ENCODE results near the gene ADAMTS17. TPM values are rescaled to one million over a fixed set of nuclear protein-coding genes. Genes with fewer than 3 reads are reported as not detected.

The ADAMTS17 gene
- total RNA-seq, 1 experiment from 2014 or later, result 1.8 TPM

GRCh38 chr15:99943466-99943865 is 398.3 kb downstream of the ADAMTS17 start:
- Mint-ChIP-seq H3K27me3 (ENCODE audit: low read depth) (no peaks in the 10 kb centered on the region; the same call in 1 of the 2 replicates), H3K9me3 (peaks cover 52% of the 10 kb centered on the region), H3K27ac (no peak overlapping the region), H3K36me3 (no peaks in the 10 kb centered on the region; the same call in 1 of the 2 replicates), H3K4me1 (no peaks in the 10 kb centered on the region), H3K4me3 (no peak overlapping the region)
- ChIA-PET CTCF (no interaction called here), POLR2A (no interaction called here)
- DNase-seq (ENCODE audit: low spot score) (no peak), ATAC-seq (no peak)
- no peak for TF ChIP-seq CDX4 (CRISPR knock-in tag; IDR thresholded peaks at IDR 0.05; ENCODE audit: borderline replicate concordance)
- TF ChIP-seq NFE2L1 (CRISPR knock-in tag; IDR thresholded peaks at IDR 0.05), result no peak
- TF ChIP-seq MYBL2 (CRISPR knock-in tag; IDR thresholded peaks at IDR 0.05), result no peak

GRCh38 chr15:99932676-99933402 is 408.9 kb downstream of the ADAMTS17 start:
- CTCF ChIA-PET, result interaction anchor here (1.1 kb wide), 1 partner anchor 45 kb away, joined by 4 read pairs; no protein-coding TSS in a partner anchor

More at GRCh38 chr15:99932676-99933402, 408.9 kb downstream of the ADAMTS17 start:
- no peak for ATAC-seq
- Mint-ChIP-seq H3K27me3 (ENCODE audit: low read depth) (peaks cover 25% of the 10 kb centered on the region), H3K27ac (no peak overlapping the region), H3K4me3 (no peak overlapping the region), H3K4me1 (peaks cover 23% of the 10 kb centered on the region), H3K9me3 (no peaks in the 10 kb centered on the region), H3K36me3 (no peaks in the 10 kb centered on the region)
- TF ChIP-seq SOX15 (CRISPR knock-in tag; IDR thresholded peaks at IDR 0.05), result no peak
- no peak for TF ChIP-seq AR (CRISPR knock-in tag; IDR thresholded peaks at IDR 0.05)
- TF ChIP-seq ERG (CRISPR knock-in tag; IDR thresholded peaks at IDR 0.05), result no peak
- no peak for TF ChIP-seq E2F5 (CRISPR knock-in tag; IDR thresholded peaks at IDR 0.05)
- no peak for TF ChIP-seq SMAD4 (CRISPR knock-in tag; IDR thresholded peaks at IDR 0.05)
- TF ChIP-seq RORB (CRISPR knock-in tag; IDR thresholded peaks at IDR 0.05), result no peak
- TF ChIP-seq ATF2 (CRISPR knock-in tag; IDR thresholded peaks at IDR 0.05; ENCODE audit: borderline replicate concordance, low read depth), result no peak
- TF ChIP-seq FOXJ3 (CRISPR knock-in tag; IDR thresholded peaks at IDR 0.05; ENCODE audit: borderline replicate concordance), result no peak
- no peak for TF ChIP-seq TEAD1 (CRISPR knock-in tag; IDR thresholded peaks at IDR 0.05)
- no peak for TF ChIP-seq ZNF219 (CRISPR knock-in tag; IDR thresholded peaks at IDR 0.05; ENCODE audit: borderline replicate concordance)
- TF ChIP-seq CDX4 (CRISPR knock-in tag; IDR thresholded peaks at IDR 0.05; ENCODE audit: borderline replicate concordance), result no peak
- TF ChIP-seq NFE2L1 (CRISPR knock-in tag; IDR thresholded peaks at IDR 0.05), result no peak
- TF ChIP-seq ZNF671 (CRISPR knock-in tag; IDR thresholded peaks at IDR 0.05), result no peak
- no peak for TF ChIP-seq MLX (CRISPR knock-in tag; IDR thresholded peaks at IDR 0.05)
- no peak for TF ChIP-seq NR3C1 (CRISPR knock-in tag; conservative IDR thresholded peaks at IDR 0.05; ENCODE audit: low read depth)
- no peak for TF ChIP-seq NR1H2 (CRISPR knock-in tag; IDR thresholded peaks at IDR 0.05)
- TF ChIP-seq ZNF512 (CRISPR knock-in tag; IDR thresholded peaks at IDR 0.05; ENCODE audit: borderline replicate concordance), result no peak
- no peak for TF ChIP-seq MYBL2 (CRISPR knock-in tag; IDR thresholded peaks at IDR 0.05)
- no peak for TF ChIP-seq ESRRA (CRISPR knock-in tag; IDR thresholded peaks at IDR 0.05; ENCODE audit: borderline replicate concordance)
- DNase-seq (ENCODE audit: low spot score), result no peak
- POLR2A ChIA-PET, result no interaction called here
